Neural progenitor cell (in vitro differentiated cells): ENCODE data around the gene EPHB6. TPM values are rescaled to one million over a fixed set of nuclear protein-coding genes. Genes with fewer than 3 reads are reported as not detected.

ENCODE experiments used
- DNase-seq: peaks from one replicate; pipeline ENCODE4 v3.0.0-alpha.2; 2016; ENCODE audit warnings: low spot score
- H2AFZ ChIP-seq: fragments of 200-600 bp; sonication (generic); replicated peaks from 2 replicates; pipeline ENCODE4 v1.6.1; 2016; ENCODE audit warnings: antibody characterized with exemption
- H3F3A ChIP-seq: fragments of 200-600 bp; sonication (generic); 2 replicates; pipeline ENCODE4 v1.6.1; 2016; ENCODE audit warnings: antibody characterized with exemption, low read depth
- H3K27ac ChIP-seq: fragments of 200-600 bp; sonication (generic); 2 replicates; pipeline ENCODE4 v1.5.1; 2016; ENCODE audit warnings: mild to moderate bottlenecking
- H3K27me3 ChIP-seq: fragments of 200-600 bp; sonication (generic); 2 replicates; pipeline ENCODE4 v1.6.1; 2016; ENCODE audit warnings: mild to moderate bottlenecking, moderate library complexity
- H3K36me3 ChIP-seq: fragments of 200-600 bp; sonication (generic); 2 replicates; pipeline ENCODE4 v1.5.1; 2016
- H3K4me1 ChIP-seq: fragments of 200-600 bp; sonication (generic); 2 replicates; pipeline ENCODE4 v1.6.1; 2016; ENCODE audit warnings: mixed run types
- H3K4me2 ChIP-seq: fragments of 200-600 bp; sonication (generic); 2 replicates; pipeline ENCODE4 v1.6.1; 2016
- H3K4me3 ChIP-seq: fragments of 200-600 bp; sonication (generic); 2 replicates; pipeline ENCODE4 v1.5.1; 2016
- H3K79me2 ChIP-seq: fragments of 200-600 bp; sonication (generic); 2 replicates; pipeline ENCODE4 v1.6.1; 2016; ENCODE audit warnings: low read depth
- H3K9ac ChIP-seq: fragments of 200-600 bp; sonication (generic); 2 replicates; pipeline ENCODE4 v1.6.1; 2016
- H3K9me3 ChIP-seq: fragments of 200-600 bp; sonication (generic); 2 replicates; pipeline ENCODE4 v1.5.1; 2016; ENCODE audit warnings: low read depth
- H4K20me1 ChIP-seq: fragments of 200-600 bp; sonication (generic); 2 replicates; pipeline ENCODE4 v1.6.1; 2016; ENCODE audit warnings: low read depth
- H3K27ac Mint-ChIP-seq: 3 replicates; pipeline ENCODE4 v1.8.0; 2021; ENCODE audit warnings: mixed read lengths
- H3K27me3 Mint-ChIP-seq: 2 replicates; pipeline ENCODE4 v1.8.0; 2022; ENCODE audit warnings: low read depth, mild to moderate bottlenecking, inconsistent platforms, moderate library complexity, mixed read lengths; ENCODE audit not compliant: insufficient read depth
- H3K36me3 Mint-ChIP-seq: 3 replicates; pipeline ENCODE4 v1.8.0; 2021; ENCODE audit warnings: mixed read lengths
- H3K4me1 Mint-ChIP-seq: 3 replicates; pipeline ENCODE4 v1.8.0; 2021; ENCODE audit warnings: mixed read lengths
- H3K4me3 Mint-ChIP-seq: 3 replicates; pipeline ENCODE4 v1.8.0; 2021; ENCODE audit warnings: mild to moderate bottlenecking, moderate library complexity, mixed read lengths
- H3K9me3 Mint-ChIP-seq: 3 replicates; pipeline ENCODE4 v1.8.0; 2020; ENCODE audit warnings: mixed read lengths
- CTCF ChIP-seq: fragments of 200-600 bp; sonication (generic); IDR thresholded peaks from 2 replicates; pipeline ENCODE4 v1.5.1; 2017; ENCODE audit warnings: antibody characterized with exemption, mild to moderate bottlenecking
- EZH2 ChIP-seq: fragments of 200-600 bp; sonication (generic); IDR thresholded peaks from 2 replicates; pipeline ENCODE4 v1.6.1; 2017; ENCODE audit warnings: antibody characterized with exemption, mild to moderate bottlenecking, moderate library complexity
- EZH2phosphoT487 ChIP-seq: fragments of 200-600 bp; sonication (generic); IDR thresholded peaks from 2 replicates; pipeline ENCODE4 v1.6.1; 2017; ENCODE audit warnings: antibody characterized with exemption
- total RNA-seq: library from RNA; depleted of rRNA; stranded (reverse); fragments of >200 nt; gene quantifications from 2 replicates; pipeline ENCODE4 v1.2.3, GENCODE V29; 2015; ENCODE audit warnings: low replicate concordance

The EPHB6 gene
- total RNA-seq, 1 donor from 2014 or later: 4.8 TPM

GRCh38 chr7:142917447-142917846, 62.6 kb downstream of the EPHB6 start:
- no peak overlapping the region for H3K4me3 Mint-ChIP-seq
- H3K4me1 Mint-ChIP-seq: no peaks in the 10 kb centered on the region
- no peak for DNase-seq
- no peaks in the 10 kb centered on the region for H3K27me3 ChIP-seq
- H3K4me3 ChIP-seq: no peak overlapping the region
- no peak overlapping the region for H3K27ac ChIP-seq
- H3K36me3 Mint-ChIP-seq: no peaks in the 10 kb centered on the region
- H3K27ac Mint-ChIP-seq: no peak overlapping the region
- no peaks in the 10 kb centered on the region for H3K36me3 ChIP-seq
- no peaks in the 10 kb centered on the region for H4K20me1 ChIP-seq
- no peaks in the 10 kb centered on the region for H3K9me3 Mint-ChIP-seq
- H3K9me3 ChIP-seq: no peaks in the 10 kb centered on the region
- H3K4me2 ChIP-seq: no peak overlapping the region
- H3K27me3 Mint-ChIP-seq: peaks cover 2% of the 10 kb centered on the region
- no peaks in the 10 kb centered on the region for H3F3A ChIP-seq
- no peaks in the 10 kb centered on the region for H3K79me2 ChIP-seq
- TF ChIP-seq EZH2 (no peak), EZH2phosphoT487 (no peak), CTCF (no peak)
- no peak overlapping the region for H3K9ac ChIP-seq
- H2AFZ ChIP-seq: no peak overlapping the region
- H3K4me1 ChIP-seq: no peaks in the 10 kb centered on the region

- H3K27ac Mint-ChIP-seq: no peak overlapping the region
Observed at GRCh38 chr7:142918901-142919300, 64.0 kb downstream of the EPHB6 start.

GRCh38 chr7:142919656-142920055, 64.8 kb downstream of the EPHB6 start:
- H3K27ac ChIP-seq: no peak overlapping the region
- no peaks in the 10 kb centered on the region for H3K27me3 Mint-ChIP-seq

More at GRCh38 chr7:142918901-142919300, 64.0 kb downstream of the EPHB6 start:
- H3K9me3 ChIP-seq: no peaks in the 10 kb centered on the region
- H3K4me3 ChIP-seq: no peak overlapping the region
- no peaks in the 10 kb centered on the region for H3F3A ChIP-seq
- H4K20me1 ChIP-seq: no peaks in the 10 kb centered on the region
- H3K4me2 ChIP-seq: no peak overlapping the region
- H3K9me3 Mint-ChIP-seq: no peaks in the 10 kb centered on the region
- no peak overlapping the region for H2AFZ ChIP-seq
- DNase-seq: no peak
- no peak for TF ChIP-seq EZH2
- no peak for TF ChIP-seq CTCF
- TF ChIP-seq EZH2phosphoT487: no peak
- no peak overlapping the region for H3K4me3 Mint-ChIP-seq
- H3K9ac ChIP-seq: no peak overlapping the region
- no peak overlapping the region for H3K27ac ChIP-seq
- no peaks in the 10 kb centered on the region for H3K4me1 ChIP-seq
- no peaks in the 10 kb centered on the region for H3K36me3 ChIP-seq
- H3K36me3 Mint-ChIP-seq: no peaks in the 10 kb centered on the region
- H3K4me1 Mint-ChIP-seq: no peaks in the 10 kb centered on the region
- H3K27me3 ChIP-seq: no peaks in the 10 kb centered on the region
- H3K27me3 Mint-ChIP-seq: no peaks in the 10 kb centered on the region
- H3K79me2 ChIP-seq: no peaks in the 10 kb centered on the region

More at GRCh38 chr7:142919656-142920055, 64.8 kb downstream of the EPHB6 start:
- Histone ChIP-seq H3K9me3 (no peaks in the 10 kb centered on the region), H3K4me2 (no peak overlapping the region), H3F3A (no peaks in the 10 kb centered on the region), H3K9ac (no peak overlapping the region), H3K4me1 (no peaks in the 10 kb centered on the region), H3K79me2 (no peaks in the 10 kb centered on the region), H2AFZ (no peak overlapping the region), H3K27me3 (no peaks in the 10 kb centered on the region), H3K4me3 (no peak overlapping the region), H4K20me1 (no peaks in the 10 kb centered on the region), H3K36me3 (no peaks in the 10 kb centered on the region)
- DNase-seq: no peak
- Mint-ChIP-seq H3K4me1 (no peaks in the 10 kb centered on the region), H3K9me3 (no peaks in the 10 kb centered on the region), H3K4me3 (no peak overlapping the region), H3K27ac (no peak overlapping the region), H3K36me3 (no peaks in the 10 kb centered on the region)
- no peak for TF ChIP-seq CTCF
- no peak for TF ChIP-seq EZH2phosphoT487
- no peak for TF ChIP-seq EZH2

Other genes starting within 250 kb of the EPHB6 start
- not detected in 2 replicates for gene PRSS1, start 105.6 kb upstream of the EPHB6 start, total RNA-seq
- not detected in 2 replicates for gene PRSS2, start 84.1 kb upstream of the EPHB6 start, total RNA-seq
- gene TRPV6, start 30.7 kb downstream of the EPHB6 start, total RNA-seq: not detected in 2 replicates
- gene TRPV5, start 78.7 kb downstream of the EPHB6 start, total RNA-seq: not detected in 2 replicates
- not detected in 2 replicates for gene LLCFC1, start 84.4 kb downstream of the EPHB6 start, total RNA-seq
- gene KEL, start 107.3 kb downstream of the EPHB6 start, total RNA-seq: 2.0 TPM in 1 of 2 replicates, not detected in the other
- gene OR9A2, start 172.1 kb downstream of the EPHB6 start, total RNA-seq: not detected in 2 replicates
- not detected in 2 replicates for gene OR6V1, start 197.3 kb downstream of the EPHB6 start, total RNA-seq